ENCODE data around the gene ADAMTS14. TPM values are rescaled to one million over a fixed set of nuclear protein-coding genes. Genes with fewer than 3 reads are reported as not detected.

ADAMTS14 gene
- total RNA-seq, 1 experiment from 2014 or later: 1.9 TPM

GRCh38 chr10:70747192-70747965 is 75.1 kb downstream of the ADAMTS14 start:
- H3K9me3 ChIP-seq (ENCODE audit: insufficient read depth, low read depth): no peaks in the 10 kb centered on the region
- no TSS peak for BruUV-seq (replicated peaks)
- intact Hi-C loops (cut with micrococcal nuclease; ENCODE audit: unreplicated experiment): no loop called here
- no peaks in the 10 kb centered on the region for H4K20me1 ChIP-seq (ENCODE audit: insufficient read depth)
- H3K9me2 ChIP-seq (ENCODE audit: insufficient read depth): no peaks in the 10 kb centered on the region
- ChIA-PET POLR2A (ENCODE audit: unreplicated experiment) (no interaction called here), CTCF (no interaction called here)
- no peaks in the 10 kb centered on the region for H3K79me2 ChIP-seq (ENCODE audit: low read depth)
- H3K4me2 ChIP-seq: no peak overlapping the region
- no peak for TF ChIP-seq EZH2 (IDR thresholded peaks at IDR 0.05; ENCODE audit: low read depth)
- H3F3A ChIP-seq (ENCODE audit: insufficient read depth, low read depth): no peaks in the 10 kb centered on the region
- DNase-seq: no peak
- no peaks in the 10 kb centered on the region for H3K36me3 ChIP-seq (ENCODE audit: low read depth)
- no peaks in the 10 kb centered on the region for H3K4me1 ChIP-seq (replicated peaks; ENCODE audit: insufficient read depth)
- H2AFZ ChIP-seq: no peak overlapping the region
- H3K4me3 ChIP-seq: no peak overlapping the region
- no peaks in the 10 kb centered on the region for H3K27me3 ChIP-seq (ENCODE audit: insufficient read depth, low read depth)
- no peak overlapping the region for H3K27ac ChIP-seq

GRCh38 chr10:70748305-70748704 is 76.0 kb downstream of the ADAMTS14 start:
- Histone ChIP-seq H3K4me1 (replicated peaks; ENCODE audit: insufficient read depth) (no peaks in the 10 kb centered on the region), H3K36me3 (ENCODE audit: low read depth) (no peaks in the 10 kb centered on the region), H3K4me3 (no peak overlapping the region), H3K79me2 (ENCODE audit: low read depth) (no peaks in the 10 kb centered on the region), H4K20me1 (ENCODE audit: insufficient read depth) (no peaks in the 10 kb centered on the region), H3K27ac (no peak overlapping the region), H3K27me3 (ENCODE audit: insufficient read depth, low read depth) (no peaks in the 10 kb centered on the region), H3K9me3 (ENCODE audit: insufficient read depth, low read depth) (no peaks in the 10 kb centered on the region), H2AFZ (no peak overlapping the region), H3K4me2 (no peak overlapping the region), H3F3A (ENCODE audit: insufficient read depth, low read depth) (no peaks in the 10 kb centered on the region), H3K9me2 (ENCODE audit: insufficient read depth) (no peaks in the 10 kb centered on the region)
- TF ChIP-seq CTCF (conservative IDR thresholded peaks at IDR 0.05) (no peak), EZH2 (IDR thresholded peaks at IDR 0.05; ENCODE audit: low read depth) (no peak)
- intact Hi-C loops (cut with micrococcal nuclease; ENCODE audit: unreplicated experiment): no loop called here
- DNase-seq: no peak
- CTCF ChIA-PET: interaction anchor here (0.7 kb wide), 1 partner anchor 196 kb away, joined by 3 read pairs; no protein-coding TSS in a partner anchor
- BruUV-seq (replicated peaks): no TSS peak
- POLR2A ChIA-PET (ENCODE audit: unreplicated experiment): no interaction called here

GRCh38 chr10:70748801-70749573 is 76.7 kb downstream of the ADAMTS14 start:
- Histone ChIP-seq H3K4me3 (no peak overlapping the region), H3K79me2 (ENCODE audit: low read depth) (no peaks in the 10 kb centered on the region), H3K4me2 (no peak overlapping the region), H3K36me3 (ENCODE audit: low read depth) (no peaks in the 10 kb centered on the region), H4K20me1 (ENCODE audit: insufficient read depth) (no peaks in the 10 kb centered on the region), H3F3A (ENCODE audit: insufficient read depth, low read depth) (no peaks in the 10 kb centered on the region), H2AFZ (no peak overlapping the region), H3K9me3 (ENCODE audit: insufficient read depth, low read depth) (no peaks in the 10 kb centered on the region), H3K27me3 (ENCODE audit: insufficient read depth, low read depth) (no peaks in the 10 kb centered on the region), H3K9me2 (ENCODE audit: insufficient read depth) (no peaks in the 10 kb centered on the region), H3K27ac (no peak overlapping the region), H3K4me1 (replicated peaks; ENCODE audit: insufficient read depth) (no peaks in the 10 kb centered on the region)
- TF ChIP-seq EZH2 (IDR thresholded peaks at IDR 0.05; ENCODE audit: low read depth) (no peak), CTCF (conservative IDR thresholded peaks at IDR 0.05) (no peak)
- no peak for DNase-seq
- intact Hi-C loops (cut with micrococcal nuclease; ENCODE audit: unreplicated experiment): no loop called here
- ChIA-PET POLR2A (ENCODE audit: unreplicated experiment) (no interaction called here), CTCF (interaction anchor here (0.7 kb wide), 1 partner anchor 197 kb away, joined by 3 read pairs; no protein-coding TSS in a partner anchor)
- no TSS peak for BruUV-seq (replicated peaks)
